ENCODE measurements around the gene TBPL2.
"Not testable (repeated sequence)": the region's sequence is repeated elsewhere in the genome, so short reads cannot be mapped to it uniquely, and the experiment has no call there.

The TBPL2 gene

DNA sequence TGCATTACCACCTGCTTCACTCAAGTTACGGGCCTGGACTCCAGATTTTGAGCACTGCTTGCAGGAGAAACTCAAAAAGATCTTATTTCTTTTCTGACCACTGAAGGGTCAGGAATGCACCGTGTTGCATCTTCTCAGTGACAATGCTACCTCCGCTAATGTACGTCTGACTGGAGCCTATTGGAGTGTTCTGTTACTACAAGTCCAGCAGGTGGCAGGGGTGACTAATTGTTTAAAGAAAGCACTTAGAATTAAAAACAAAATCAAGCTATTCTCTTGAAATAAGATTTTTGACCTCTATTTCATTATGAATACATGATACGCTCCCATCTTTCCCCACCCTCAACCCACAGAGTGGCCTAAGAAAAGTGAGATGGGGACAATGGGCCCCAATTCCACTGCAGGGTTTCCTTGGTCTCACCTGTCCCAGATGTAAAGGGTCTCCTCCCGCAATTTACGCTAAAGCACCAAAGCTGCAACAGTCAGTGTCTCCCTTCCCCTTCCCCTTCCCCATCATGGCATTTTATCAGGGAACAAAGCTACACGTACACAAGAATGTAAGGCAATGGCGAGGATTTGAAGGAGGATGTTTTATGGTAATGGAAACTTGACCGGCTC is 2.2 kb downstream of the TBPL2 start:
- peak; percentile 43 for DNase-seq

DNA sequence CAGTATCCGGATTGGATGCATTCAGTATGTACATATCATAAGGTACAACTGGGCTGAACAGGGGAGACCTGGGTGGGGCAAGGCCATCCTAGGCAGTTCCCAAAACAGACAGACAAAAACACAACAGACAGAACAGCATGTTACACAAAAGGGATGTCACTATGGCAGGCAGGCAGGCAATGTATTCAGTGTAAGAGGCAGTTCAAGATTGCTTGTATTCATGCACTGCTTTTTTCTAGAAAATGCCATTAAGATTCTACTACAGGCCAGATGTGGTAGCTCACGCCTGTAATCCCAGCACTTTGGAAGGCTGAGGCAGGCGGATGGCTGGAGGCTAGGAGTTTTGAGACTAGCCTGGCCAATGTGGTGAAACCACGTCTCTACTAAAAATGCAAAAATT is 3.5 kb downstream of the TBPL2 start:
- DNase-seq: no peak

DNA sequence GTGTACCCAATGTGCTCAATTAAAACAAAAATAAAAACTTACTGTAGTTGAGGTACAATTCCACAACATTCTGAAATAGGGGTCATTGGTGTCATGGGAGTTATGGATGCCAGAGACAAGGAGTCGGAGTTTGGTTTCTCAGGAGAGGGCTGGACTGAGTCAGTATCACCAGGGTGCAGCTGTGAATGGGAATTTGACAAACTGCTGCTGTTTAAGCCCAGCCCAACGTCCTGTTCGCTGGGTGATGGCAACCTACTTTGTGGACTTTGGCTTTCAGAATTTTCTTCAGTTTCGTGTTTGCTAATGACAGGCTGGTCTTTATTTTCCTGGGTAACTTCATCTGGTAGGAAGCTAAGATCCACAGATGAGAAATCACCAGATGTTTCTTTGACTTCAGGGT is 3.9 kb downstream of the TBPL2 start:
- no peak for DNase-seq

DNA sequence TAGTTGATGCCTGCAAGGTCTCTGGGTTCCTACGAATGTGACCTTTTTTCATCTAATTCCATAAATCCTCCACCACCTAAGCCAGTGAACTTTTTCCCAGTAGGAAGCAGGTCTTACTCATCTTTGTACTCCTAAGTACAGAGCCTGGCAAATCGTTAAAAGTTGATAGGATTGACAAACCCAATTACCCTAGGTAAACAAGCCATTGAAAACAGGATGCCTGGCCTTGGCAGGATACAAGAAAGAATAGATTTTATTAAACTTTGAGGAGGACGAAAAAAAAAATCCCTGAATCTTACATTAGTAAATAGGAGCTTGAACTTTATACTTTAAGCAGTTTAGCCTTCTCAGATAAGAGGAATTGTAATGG is 5.6 kb downstream of the TBPL2 start:
- DNase-seq: no peak

DNA sequence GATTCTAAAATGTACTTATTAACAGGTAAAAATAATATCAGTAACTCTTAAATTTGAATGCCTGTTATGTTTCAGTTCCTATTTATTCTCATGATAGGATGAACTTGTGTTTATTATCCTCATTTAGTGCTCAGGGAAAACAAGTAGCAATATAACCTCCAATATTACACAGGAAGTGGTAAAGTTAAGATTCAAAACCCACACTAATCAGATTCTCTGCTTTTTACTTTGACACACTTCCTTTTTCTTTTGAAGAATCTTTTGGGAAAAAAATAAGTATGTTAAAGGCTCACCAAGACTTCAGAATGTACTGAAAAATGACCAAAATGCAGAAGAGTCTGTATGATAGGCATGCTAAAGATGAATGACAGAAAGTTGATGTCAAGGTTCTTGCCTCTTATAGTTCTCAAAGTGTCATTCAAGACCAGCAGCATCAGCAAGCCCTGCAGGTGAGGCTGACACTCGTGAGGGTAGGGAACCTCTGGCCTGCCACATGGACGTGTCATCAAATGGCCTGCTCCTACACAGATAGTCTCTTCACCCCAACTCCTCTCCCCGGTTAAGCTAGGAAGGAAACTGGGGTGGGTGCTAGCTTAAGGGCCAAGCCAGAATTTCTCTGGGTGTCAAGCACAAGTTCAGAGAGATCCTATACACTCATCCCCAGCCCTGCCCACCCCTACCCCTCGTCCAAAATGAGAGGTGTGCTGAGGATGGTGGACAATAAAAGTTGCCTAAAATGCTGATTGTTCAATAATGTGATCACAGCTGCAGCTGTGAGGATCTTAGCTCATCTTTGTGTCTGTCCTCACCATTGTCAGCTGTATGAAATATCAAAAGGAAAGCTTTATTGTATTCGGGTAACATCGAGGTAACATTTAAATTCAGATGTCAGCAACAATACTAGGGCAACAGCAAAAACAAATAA is 6.3 kb downstream of the TBPL2 start:
- DNase-seq: no peak

DNA sequence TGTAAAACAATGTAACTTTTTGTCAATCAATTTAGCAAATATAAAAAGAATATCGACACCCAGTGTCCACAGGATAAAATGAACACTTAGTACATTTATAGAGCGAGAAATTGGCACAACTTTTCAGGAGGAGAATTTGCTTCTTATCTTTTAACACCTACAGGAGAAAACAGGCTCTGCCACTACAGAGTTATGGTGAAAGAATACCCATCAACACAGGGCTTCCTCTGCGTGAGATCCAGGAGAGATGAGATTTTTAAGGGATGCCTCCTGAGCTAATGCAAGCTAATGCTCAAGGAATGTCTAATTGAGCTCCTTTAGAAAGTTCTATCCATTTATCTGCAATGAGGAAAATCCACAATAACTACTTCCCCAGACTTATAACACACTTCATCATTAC is 7.8 kb downstream of the TBPL2 start:
- no peak for DNase-seq

DNA sequence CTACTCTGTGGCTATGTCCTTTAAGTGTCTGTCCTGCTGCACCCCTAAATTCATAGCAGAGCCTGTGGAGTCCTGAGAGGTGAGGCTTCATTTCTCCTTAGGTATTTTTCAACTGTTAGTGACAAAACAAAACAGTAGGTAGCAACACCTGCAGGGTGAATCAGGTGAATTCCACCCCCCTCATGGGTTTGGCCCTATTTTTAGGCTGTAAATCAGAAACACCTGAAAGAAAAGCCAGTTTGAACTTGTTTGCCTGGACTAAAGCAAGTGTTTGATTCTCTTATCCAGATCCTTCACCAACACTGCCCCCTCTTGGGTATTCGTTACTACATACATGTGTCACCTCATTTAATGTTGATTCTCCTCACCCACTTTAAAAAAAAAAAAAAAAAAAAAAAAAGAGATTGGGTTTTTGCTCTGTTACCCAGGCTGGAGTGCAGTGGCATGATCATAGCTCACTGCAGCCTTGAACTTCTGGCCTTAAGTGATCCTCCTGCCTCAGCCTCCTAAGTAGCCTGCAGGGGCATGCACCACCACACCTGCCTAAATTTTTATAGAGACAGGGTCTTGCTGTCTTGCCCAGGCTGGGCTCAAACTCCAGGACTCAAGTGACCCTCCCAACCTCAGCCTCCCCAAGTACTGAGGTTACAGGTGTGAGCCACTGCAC is 10.3 kb downstream of the TBPL2 start:
- DNase-seq: peak; percentile 55

DNA sequence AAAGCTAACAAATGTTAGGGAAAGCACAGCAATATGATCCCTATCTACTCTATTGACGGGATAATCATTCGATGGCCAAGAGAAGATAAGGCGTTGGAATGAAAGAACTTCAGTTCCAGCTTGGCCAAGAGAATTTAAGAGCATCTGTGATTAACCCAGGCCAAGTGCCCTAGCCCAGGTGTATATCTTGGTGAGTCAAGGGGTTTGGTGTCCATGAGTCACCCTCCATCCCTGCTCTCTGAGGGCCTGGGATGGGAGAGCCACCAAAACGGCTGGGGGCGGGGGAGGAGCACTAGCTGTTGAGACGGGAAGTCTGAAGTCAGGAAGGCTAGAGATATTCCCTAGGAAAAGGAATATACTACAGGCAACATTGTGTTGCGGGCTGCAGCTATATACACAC is 13.0 kb downstream of the TBPL2 start:
- no peak for DNase-seq

DNA sequence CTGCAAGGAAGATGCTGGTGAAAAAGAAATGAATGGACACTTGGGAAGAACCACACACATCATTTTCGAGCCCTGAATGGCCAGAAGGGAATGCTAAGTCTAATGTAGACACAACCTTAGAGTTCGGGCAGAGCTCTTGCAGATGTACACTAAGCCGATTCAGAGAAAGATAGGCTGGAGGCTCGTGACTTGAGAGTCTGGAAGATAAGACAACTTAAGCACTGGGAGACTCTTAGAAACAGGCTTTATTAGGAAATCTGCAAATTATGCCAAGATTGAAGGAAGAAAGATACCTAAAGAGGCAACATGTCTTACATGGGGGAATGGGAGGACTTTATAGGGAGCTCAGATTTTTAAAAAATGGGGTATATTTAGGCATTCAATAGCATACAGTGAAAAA is 13.5 kb downstream of the TBPL2 start:
- DNase-seq: no peak

DNA sequence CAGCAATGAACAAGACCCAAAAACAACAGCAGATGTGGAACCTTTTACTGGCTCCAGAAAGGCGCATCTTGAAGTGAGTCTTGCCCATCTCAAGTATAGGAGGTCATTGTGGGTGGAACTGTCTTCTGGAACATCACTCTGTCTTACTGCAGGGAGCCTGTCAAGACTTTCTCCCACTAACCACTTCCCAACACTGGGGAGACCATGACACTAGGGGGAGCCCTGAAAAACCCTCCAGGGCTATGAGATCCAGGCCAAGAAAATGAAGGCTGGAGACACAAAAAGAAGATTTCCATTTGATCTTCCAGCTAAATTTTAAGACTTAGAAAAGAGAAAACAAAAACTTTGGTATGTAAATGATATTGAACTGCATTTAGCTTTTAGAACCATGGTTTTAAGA is 15.3 kb downstream of the TBPL2 start:
- DNase-seq: no peak

DNA sequence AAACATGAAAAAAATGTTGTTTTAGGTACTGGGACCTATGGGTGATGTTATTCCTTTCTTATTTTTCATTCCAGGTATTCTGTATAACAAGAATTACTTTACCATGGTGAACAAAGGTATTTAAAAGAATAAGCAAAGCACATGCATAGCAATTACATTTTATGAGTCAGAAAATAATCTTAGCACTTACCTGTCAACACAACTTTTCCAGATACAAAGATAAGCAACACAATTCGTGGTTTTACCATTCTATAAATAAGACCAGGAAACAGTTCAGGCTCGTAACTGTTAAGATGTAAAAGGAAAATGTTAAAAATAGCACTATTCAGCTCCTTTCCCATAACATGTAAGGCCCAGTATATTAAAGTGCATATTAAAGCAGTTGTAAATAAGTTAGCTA is 16.4 kb downstream of the TBPL2 start:
- DNase-seq: no peak

DNA sequence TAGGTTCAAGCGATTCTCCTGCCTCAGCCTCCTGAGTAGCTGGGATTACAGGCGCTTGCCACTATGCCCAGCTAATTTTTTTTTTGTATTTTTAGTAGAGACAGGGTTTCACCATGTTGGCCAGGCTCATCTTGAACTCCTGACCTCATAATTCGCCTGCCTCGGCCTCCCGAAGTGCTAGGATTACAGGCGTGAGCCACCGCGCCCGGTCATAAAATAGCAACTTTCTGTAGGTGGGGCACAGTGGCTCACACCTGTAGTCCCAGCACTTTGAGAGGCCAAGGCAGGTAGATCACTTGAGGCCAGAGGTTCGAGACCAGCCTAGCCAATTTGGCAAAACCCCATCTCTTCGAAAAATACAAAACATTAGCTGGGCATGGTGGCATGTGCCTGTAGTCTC is 18.1 kb downstream of the TBPL2 start:
- not testable (repeated sequence) for DNase-seq

DNA sequence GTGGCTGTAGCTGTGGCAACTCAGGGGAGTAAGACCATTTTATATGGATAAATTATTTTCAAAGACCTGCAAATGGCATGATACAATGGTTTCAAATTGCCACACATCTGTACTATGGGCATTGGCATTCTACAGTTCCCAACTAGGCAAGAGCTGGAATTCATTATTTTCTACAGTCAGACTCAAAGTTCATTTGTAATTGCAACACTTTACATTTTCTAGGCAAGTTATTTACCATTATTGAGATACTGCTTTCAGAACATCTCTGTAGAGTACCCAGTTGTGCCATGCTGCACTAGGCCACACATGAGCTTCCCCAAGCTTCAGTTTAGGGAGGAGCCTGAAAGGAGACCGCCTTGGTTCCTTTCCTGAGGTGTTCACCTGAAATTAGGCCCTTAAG is 20.8 kb downstream of the TBPL2 start:
- DNase-seq: no peak

DNA sequence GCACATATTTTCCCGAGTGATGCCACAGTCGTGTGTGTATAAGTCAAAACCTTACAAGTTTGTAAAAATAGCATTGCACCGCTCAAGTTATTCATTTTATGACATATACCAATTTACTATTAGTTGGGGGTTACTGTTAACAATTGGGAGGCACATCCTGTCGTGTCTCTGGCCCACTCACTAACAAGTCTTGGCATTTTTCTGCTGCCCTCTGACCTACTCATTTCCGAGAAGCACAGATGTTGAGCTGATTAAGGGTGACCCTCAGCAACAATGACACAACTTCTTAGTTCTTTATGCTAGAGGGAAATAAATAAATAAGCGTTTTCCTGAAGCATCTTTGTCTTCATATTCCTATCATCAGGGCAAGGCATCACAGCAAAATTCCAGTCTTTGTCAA is 22.0 kb downstream of the TBPL2 start:
- no peak for DNase-seq

DNA sequence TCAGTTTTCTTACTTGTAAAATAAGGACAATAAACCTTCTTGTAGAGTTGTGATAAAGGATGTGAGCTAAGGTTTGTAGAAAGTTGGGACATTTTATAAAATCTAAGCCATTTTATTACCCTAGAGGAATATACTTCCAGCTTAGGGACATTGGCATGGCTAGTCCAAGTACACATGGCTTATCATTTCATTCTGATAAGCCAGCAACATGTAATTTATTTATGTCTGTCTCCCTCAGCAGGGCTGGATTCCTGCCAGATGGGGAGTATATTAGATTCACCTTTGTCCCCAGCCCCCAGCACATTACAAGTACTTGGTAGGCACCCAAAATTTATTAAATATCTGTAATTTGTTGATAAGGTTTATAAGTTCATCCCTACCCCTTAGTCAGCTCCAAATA is 22.5 kb downstream of the TBPL2 start:
- DNase-seq: no peak

DNA sequence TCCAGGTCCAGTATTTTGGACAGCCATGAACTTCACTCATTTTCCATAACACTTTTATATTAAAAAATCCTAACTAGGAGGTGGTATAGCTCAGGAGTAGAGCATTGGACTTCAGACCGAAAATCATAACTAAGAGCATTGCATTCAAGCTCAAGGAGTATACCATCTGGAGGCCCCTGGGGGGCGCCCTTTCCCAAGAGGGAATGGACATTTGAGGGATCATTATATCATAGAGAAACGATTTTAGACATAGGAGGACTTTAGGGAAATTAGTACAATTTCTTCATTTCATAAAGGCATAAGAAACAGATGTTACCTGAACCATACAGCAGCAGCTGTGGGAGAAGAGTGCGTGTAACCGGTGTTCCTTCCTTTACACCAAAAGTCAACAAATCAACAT is 23.6 kb downstream of the TBPL2 start:
- DNase-seq: no peak

DNA sequence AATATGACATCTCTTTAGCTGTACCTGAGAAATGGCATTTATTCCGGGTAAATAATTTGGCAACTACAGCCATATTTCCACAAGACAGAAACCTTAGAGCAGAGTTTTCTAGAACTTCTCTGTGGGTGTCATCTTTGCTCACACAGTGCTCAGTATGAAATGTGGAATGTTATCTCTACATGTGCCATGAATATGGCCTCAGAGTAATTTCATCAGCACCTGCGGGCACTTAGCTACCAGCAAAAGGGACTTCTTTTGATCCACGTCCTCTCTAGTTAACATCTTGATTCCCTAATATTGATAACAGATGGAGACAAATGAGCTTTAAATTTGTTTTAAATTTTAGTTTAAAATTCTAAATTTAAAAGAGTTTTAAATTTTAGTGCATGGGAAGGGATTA is 25.9 kb downstream of the TBPL2 start:
- DNase-seq: no peak

DNA sequence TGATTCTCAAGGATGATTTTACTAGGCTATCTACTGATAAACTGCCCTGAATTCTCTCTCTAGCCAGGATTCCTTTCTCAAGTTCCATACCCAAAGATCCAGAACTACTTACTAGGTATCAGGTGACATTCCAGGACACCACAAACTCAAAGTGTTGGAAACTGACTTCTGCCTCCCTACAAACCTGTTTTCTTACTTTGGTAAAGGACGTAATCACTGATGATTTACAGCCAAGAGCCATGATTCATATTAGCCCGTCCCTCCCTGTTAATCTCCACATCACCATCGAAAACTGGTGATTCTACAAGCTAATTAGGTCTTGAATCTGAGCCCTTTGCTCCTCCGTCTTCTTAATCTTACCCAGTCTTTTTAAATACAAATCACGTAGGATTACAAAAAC is 27.7 kb downstream of the TBPL2 start:
- DNase-seq: no peak

DNA sequence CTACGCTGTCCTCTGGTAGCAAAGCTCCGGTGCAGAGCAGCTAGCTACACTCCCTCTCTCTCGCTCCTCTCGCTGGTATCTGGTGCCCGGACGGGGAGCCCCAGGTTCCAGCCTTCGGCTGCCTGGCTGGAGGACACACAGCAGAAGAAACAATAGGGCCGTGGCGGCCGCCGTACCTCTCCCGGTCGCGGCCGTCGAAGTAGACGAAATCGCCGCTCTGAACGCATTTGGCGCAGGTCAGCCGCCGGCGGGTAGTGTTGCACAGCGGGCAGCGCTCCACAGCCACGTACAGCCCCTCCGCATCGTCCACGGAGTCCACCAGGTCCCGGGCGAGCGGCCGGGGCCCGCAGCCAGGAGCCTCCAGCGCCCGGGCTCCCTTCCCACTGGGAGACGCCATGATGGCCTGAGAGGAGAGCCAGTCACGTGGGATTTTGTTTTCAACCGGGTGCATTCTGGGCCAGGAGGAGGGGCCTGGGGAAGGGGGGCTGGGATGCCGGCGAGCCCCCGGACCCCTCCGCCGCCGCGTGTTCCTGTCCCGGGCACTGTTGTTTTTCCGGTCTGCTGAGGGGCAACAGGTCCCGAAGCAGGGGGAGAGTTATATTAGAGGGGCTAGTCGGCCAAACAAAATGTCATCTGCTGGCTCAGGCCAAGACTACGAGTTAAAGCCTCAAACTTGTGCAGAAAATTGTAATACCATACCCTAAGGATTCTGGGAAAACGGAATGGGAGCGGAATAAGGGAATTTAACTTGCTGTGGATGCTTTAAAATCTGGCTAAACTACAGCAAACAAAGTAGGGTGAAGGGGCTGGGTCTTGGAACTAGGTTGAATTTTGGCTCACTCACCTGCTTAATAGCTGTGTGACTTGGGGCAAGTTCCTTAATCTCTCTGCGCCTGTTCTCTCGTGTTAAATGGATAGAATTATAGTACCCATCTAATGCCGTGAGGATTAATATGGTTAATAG is 28.7 kb downstream of the TBPL2 start, which contains the start of gene ATG14:
ATG14 (minus strand) TSS at position 405 of the 964 bp plus-strand sequence; CDS start at position 397, 8 bp downstream.
- DNase-seq: peak; percentile 27

DNA sequence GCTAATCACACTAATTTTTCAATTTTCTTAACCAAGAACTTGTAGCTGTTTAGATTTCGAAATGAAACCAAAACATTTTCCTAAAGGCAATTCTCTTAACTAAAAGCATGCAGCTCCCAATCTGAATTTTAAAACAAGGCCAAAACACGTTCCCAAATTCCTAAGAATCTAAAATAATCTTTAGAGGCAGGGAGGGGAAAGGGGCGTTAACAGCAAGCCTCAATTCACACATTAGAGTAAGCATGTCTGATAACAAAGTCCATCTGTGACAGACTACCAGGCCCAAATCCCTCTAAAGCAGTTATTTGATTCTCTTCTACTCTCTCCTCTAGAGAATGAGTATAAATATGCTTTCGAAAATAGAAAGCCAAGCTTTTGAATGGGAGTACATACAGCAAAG is 29.5 kb downstream of the TBPL2 start:
- DNase-seq: no peak

DNA sequence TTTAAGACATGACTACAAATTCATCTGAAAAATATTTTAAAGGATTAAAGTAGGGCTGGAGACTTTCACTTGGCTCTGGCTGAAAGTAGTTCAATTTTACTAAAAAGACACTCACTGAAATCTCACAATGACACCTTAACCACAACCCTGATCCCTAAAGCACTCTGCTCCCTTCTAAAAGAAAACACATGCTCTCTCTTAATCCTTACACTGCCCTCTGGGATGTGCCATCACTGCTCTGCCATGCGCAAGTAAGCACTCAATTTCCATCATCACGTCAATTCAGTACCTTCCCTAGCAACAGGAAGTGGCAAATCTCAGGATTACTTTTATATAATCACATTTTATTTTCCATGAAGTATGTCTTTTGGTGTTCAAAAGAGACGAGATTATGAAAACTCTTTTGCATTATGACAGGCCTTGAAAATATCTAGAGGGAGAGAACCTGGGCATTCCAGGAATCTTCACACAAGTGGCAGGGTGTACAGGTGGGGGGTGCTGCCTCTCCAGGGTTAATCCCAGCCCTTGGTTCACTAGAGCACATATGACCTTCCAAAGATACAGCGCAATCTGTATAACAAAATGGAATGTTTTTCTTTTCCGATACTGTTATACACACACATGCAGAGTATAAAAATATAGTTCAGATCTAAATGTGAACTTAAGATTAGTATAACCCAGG is 36.1 kb downstream of the TBPL2 start:
- no peak for DNase-seq

DNA sequence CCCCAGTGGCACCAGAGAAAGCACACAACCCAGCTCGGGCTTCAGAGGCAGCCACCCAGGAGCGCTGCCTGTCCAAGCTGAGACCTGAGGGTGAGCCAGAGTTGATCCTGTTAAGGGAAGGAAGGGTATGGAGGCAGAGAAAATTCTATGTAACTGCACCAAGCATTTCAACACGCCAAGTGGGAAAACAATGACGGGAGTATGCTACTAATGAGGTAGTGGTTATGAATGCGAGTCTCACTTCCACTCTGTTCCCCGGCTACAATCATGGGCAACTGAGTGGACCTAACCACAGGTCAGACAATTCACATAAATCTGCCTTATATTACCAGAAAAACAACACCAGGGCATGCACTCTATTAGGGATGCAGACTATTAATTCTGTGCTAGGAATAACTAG is 38.7 kb downstream of the TBPL2 start:
- DNase-seq: no peak
